Measurements from ENCODE around the gene ITGA11. TPM values are rescaled to one million over a fixed set of nuclear protein-coding genes. Genes with fewer than 3 reads are reported as not detected.

Gene ITGA11
- total RNA-seq, 4 donors from 2014 or later = 2.5 to 8.4 (median 5.6) TPM

GRCh38 chr15:68295014-68295805 lies 136.8 kb downstream of the ITGA11 start:
- TF ChIP-seq CTCF (IDR thresholded peaks at IDR 0.05; ENCODE audit: low read depth) = no peak

GRCh38 chr15:68292967-68293366 lies 139.0 kb downstream of the ITGA11 start:
- TF ChIP-seq CTCF (IDR thresholded peaks at IDR 0.05; ENCODE audit: low read depth) = no peak

GRCh38 chr15:68292157-68292781 lies 139.7 kb downstream of the ITGA11 start:
- TF ChIP-seq CTCF (IDR thresholded peaks at IDR 0.05; ENCODE audit: low read depth) = no peak

- no peak for TF ChIP-seq CTCF (IDR thresholded peaks at IDR 0.05; ENCODE audit: low read depth)
These were observed 141.2 kb downstream of the ITGA11 start for GRCh38 chr15:68290715-68291114.

- TF ChIP-seq CTCF (IDR thresholded peaks at IDR 0.05; ENCODE audit: low read depth) = no peak
These were observed 142.2 kb downstream of the ITGA11 start for GRCh38 chr15:68289621-68290352.

GRCh38 chr15:68289057-68289456 lies 142.9 kb downstream of the ITGA11 start:
- no peak for TF ChIP-seq CTCF (IDR thresholded peaks at IDR 0.05; ENCODE audit: low read depth)

- no peak for TF ChIP-seq CTCF (IDR thresholded peaks at IDR 0.05; ENCODE audit: low read depth)
These were observed 145.7 kb downstream of the ITGA11 start for GRCh38 chr15:68286256-68286655.
